ENCODE data around the gene ZNF287. TPM values are rescaled to one million over a fixed set of nuclear protein-coding genes. Genes with fewer than 3 reads are reported as not detected.

The ZNF287 gene
- total and polyA plus RNA-seq, 10 of the 15 experiments (the other 5 are each of a cell fraction or from before 2014, with no cell fraction given): 1.9 to 15.5 (median 4.0) TPM

DNA sequence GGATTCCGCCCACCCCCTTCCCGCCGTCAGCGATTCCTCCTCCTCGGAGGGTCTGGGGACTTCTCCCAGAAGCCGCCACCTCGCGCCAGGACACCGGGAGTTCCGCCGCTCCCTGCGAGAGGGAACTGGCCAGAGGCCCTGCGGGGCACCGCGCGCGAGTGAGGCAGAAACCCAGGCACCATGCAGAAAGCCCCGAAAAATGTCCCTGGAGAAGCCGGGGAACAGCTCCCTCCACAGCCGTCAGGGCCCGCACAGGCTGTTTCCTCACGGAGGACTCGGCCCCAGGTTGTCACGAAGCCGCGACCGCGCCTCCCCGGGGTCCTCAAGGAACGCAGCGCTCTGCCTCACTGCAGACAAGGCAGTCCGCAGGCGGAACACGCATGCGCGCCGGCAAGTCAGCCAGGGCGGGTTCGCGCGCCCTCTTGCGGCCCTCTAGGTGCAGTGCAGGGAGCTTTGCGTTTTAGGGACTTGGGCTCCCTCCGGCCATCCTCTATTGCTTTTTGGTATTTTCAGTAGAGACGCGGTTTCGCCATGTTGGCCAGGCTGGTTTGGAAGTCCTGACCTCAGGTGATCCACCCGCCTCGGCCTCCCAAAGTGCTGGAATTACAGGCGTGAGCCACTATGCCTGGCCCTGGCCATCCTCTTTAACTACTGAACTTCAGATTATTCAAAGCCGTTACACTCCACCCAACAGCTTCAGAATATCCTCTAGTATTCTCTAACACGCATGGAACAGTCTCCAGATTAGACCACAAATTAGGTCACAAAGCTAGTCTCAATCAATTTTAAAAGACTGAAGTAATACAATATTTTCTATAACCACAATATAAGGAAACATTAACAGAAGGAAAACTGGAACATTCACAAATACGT, 20.3 kb upstream of the ZNF287 start:
- peak overlapping the region; percentile 74 for H3K4me2 ChIP-seq (ENCODE audit: control insufficient read depth, insufficient read depth)
- H3K4me1 ChIP-seq (ENCODE audit: control insufficient read depth, insufficient read depth, low read length): no peaks in the 10 kb centered on the region
- peak overlapping the region; percentile 54 for H3K4me3 ChIP-seq
- DNase-seq (ENCODE audit: low read depth, low spot score): peak; percentile 28
- TF ChIP-seq IKZF1 (conservative IDR thresholded peaks at IDR 0.05) (peak; percentile 39; the same call in 1 of the 2 replicates), NRF1 (conservative IDR thresholded peaks at IDR 0.05; ENCODE audit: low read depth, low read length) (peak; percentile 63), POU2F2 (IDR thresholded peaks at IDR 0.05; ENCODE audit: borderline replicate concordance, low read depth, low read length) (0 out of 3 replicates have a peak, but pooled peaks have one; percentile 24), SP1 (IDR thresholded peaks at IDR 0.05; ENCODE audit: low read depth, low read length) (peak; percentile 25), MEF2A (IDR thresholded peaks at IDR 0.05; ENCODE audit: insufficient read depth, low read depth, low read length) (no peak), NFXL1 (IDR thresholded peaks at IDR 0.05; ENCODE audit: borderline replicate concordance) (no peak), SMC3 (IDR thresholded peaks at IDR 0.05; ENCODE audit: borderline replicate concordance, low read length) (peak; percentile 84), RB1 (IDR thresholded peaks at IDR 0.05; ENCODE audit: borderline replicate concordance) (0 out of 2 replicates have a peak, but pooled peaks have one; percentile 43), YY1 (IDR thresholded peaks at IDR 0.05; ENCODE audit: low read depth, low read length) (peak; percentile 74), RAD21 (IDR thresholded peaks at IDR 0.05; ENCODE audit: insufficient read depth, low read depth, low read length) (peak; percentile 79), RUNX3 (IDR thresholded peaks at IDR 0.05; ENCODE audit: low read length) (0 out of 2 replicates have a peak, but pooled peaks have one; percentile 5), TCF3 (IDR thresholded peaks at IDR 0.05; ENCODE audit: borderline replicate concordance, insufficient read depth, low read depth, low read length) (0 out of 2 replicates have a peak, but pooled peaks have one; percentile 27), TARDBP (IDR thresholded peaks at IDR 0.05; ENCODE audit: borderline replicate concordance) (0 out of 2 replicates have a peak, but pooled peaks have one; percentile 35), RCOR1 (conservative IDR thresholded peaks at IDR 0.05; ENCODE audit: low read depth, low read length) (no peak), SRF (IDR thresholded peaks at IDR 0.05; ENCODE audit: low read depth in 2 of 2, low read length in 2 of 2) (no peak), SMAD1 (IDR thresholded peaks at IDR 0.05; ENCODE audit: low read depth, partially characterized antibody) (no peak), IRF4 (IDR thresholded peaks at IDR 0.05; ENCODE audit: low read depth, low read length) (0 out of 2 replicates have a peak, but pooled peaks have one; percentile 35), DPF2 (IDR thresholded peaks at IDR 0.05) (0 out of 2 replicates have a peak, but pooled peaks have one; percentile 25)
- TF ChIP-seq, protein P1, sequence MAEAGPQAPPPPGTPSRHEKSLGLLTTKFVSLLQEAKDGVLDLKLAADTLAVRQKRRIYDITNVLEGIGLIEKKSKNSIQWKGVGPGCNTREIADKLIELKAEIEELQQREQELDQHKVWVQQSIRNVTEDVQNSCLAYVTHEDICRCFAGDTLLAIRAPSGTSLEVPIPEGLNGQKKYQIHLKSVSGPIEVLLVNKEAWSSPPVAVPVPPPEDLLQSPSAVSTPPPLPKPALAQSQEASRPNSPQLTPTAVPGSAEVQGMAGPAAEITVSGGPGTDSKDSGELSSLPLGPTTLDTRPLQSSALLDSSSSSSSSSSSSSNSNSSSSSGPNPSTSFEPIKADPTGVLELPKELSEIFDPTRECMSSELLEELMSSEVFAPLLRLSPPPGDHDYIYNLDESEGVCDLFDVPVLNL (IDR thresholded peaks at IDR 0.05; ENCODE audit: low read depth, low read length): no peak
- TF ChIP-seq, protein P2, sequence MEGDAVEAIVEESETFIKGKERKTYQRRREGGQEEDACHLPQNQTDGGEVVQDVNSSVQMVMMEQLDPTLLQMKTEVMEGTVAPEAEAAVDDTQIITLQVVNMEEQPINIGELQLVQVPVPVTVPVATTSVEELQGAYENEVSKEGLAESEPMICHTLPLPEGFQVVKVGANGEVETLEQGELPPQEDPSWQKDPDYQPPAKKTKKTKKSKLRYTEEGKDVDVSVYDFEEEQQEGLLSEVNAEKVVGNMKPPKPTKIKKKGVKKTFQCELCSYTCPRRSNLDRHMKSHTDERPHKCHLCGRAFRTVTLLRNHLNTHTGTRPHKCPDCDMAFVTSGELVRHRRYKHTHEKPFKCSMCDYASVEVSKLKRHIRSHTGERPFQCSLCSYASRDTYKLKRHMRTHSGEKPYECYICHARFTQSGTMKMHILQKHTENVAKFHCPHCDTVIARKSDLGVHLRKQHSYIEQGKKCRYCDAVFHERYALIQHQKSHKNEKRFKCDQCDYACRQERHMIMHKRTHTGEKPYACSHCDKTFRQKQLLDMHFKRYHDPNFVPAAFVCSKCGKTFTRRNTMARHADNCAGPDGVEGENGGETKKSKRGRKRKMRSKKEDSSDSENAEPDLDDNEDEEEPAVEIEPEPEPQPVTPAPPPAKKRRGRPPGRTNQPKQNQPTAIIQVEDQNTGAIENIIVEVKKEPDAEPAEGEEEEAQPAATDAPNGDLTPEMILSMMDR (IDR thresholded peaks at IDR 0.05 in 2 of 3, conservative IDR thresholded peaks at IDR 0.05 in 1 of 3; ENCODE audit: control insufficient read depth in 2 of 3, extremely low read depth in 1 of 3, insufficient read depth in 1 of 3, low read depth in 3 of 3, low read length in 3 of 3): peak; percentile 95 to 99 (median 97)
- no peak overlapping the region for H3K27ac ChIP-seq (ENCODE audit: control insufficient read depth, insufficient read depth)
- ChIA-PET SMC1A (ENCODE audit: uncharacterized antibody, unreplicated experiment) (interaction anchor here (0.8 kb wide), 2 partner anchors 53 to 225 kb away, joined by 3 to 5 read pairs; no protein-coding TSS in a partner anchor), POLR2A (interaction anchor here (0.6 kb wide), 1 partner anchor 148 kb away, joined by 4 read pairs; no protein-coding TSS in a partner anchor), CTCF (interaction anchor here (0.8 to 3.9 kb wide), 22 partner anchors 9 to 366 kb away, joined by 3 to 34 read pairs (median 4); partner anchors contain the start of gene ZNF287), RAD21 (ENCODE audit: unreplicated experiment) (interaction anchor here (0.9 to 1.3 kb wide), 5 partner anchors 12 to 227 kb away, joined by 3 to 7 read pairs (median 3); no protein-coding TSS in a partner anchor)
- no TSS peak for BruUV-seq (replicated peaks)
- H3K36me3 ChIP-seq (ENCODE audit: control insufficient read depth in 2 of 2, insufficient read depth in 2 of 2, low read length in 1 of 2): no peaks in the 10 kb centered on the region
- peak; percentile 95 for FAIRE-seq
- no peaks in the 10 kb centered on the region for H3K79me2 ChIP-seq (ENCODE audit: control insufficient read depth, insufficient read depth, low read length)
- no peak overlapping the region for H3K9ac ChIP-seq (ENCODE audit: control insufficient read depth, insufficient read depth, low read length)
- peaks cover 0 to 2% of the 10 kb centered on the region in 2 experiments; a peak in 1 of 4 replicates for H3K27me3 ChIP-seq (replicated peaks in 1 of 2; ENCODE audit: control insufficient read depth in 2 of 2, insufficient read depth in 2 of 2, low read length in 1 of 2)
- no peaks in the 10 kb centered on the region for H4K20me1 ChIP-seq (ENCODE audit: control insufficient read depth, insufficient read depth)
- ATAC-seq: peak; percentile 97
- peaks cover 3% of the 10 kb centered on the region; the same call in 2 of the 3 replicates for H3K9me3 ChIP-seq (replicated peaks; ENCODE audit: control insufficient read depth, insufficient read depth, low read length)
- intact Hi-C loops (cut with micrococcal nuclease; ENCODE audit: unreplicated experiment): loop anchor here (1.0 to 5.0 kb wide), 3 partner anchors 52 to 227 kb away; no protein-coding TSS in a partner anchor
- peak overlapping the region; percentile 92 for H2AFZ ChIP-seq (ENCODE audit: control insufficient read depth, low read depth, low read length)
- 6% methylated on average over 46 of the region's 53 CpGs for WGBS (ENCODE audit: insufficient coverage, insufficient replicate concordance, low lambda C conversion rate, missing lambda C conversion rate)
- in situ Hi-C loops (cut with MboI): no loop called here

All from GM12878 (cell line).